Endothelial cell (in vitro differentiated cells): ENCODE results near the gene TMEM121B. TPM values are rescaled to one million over a fixed set of nuclear protein-coding genes. Genes with fewer than 3 reads are reported as not detected.

Experiments
- DNase-seq: peaks from one replicate; pipeline ENCODE4 v3.0.0; 2021; ENCODE audit warnings: low spot score
- H3K27ac Mint-ChIP-seq: one replicate; pipeline ENCODE4 v1.8.0; 2021; ENCODE audit warnings: mixed read lengths, inconsistent platforms; ENCODE audit not compliant: unreplicated experiment
- H3K27me3 Mint-ChIP-seq: one replicate; pipeline ENCODE4 v1.8.0; 2021; ENCODE audit warnings: mild to moderate bottlenecking, moderate library complexity, mixed read lengths, inconsistent platforms; ENCODE audit not compliant: unreplicated experiment
- H3K36me3 Mint-ChIP-seq: one replicate; pipeline ENCODE4 v1.8.0; 2021; ENCODE audit warnings: mild to moderate bottlenecking, low read depth, mixed read lengths, inconsistent platforms; ENCODE audit not compliant: unreplicated experiment
- H3K4me1 Mint-ChIP-seq: one replicate; pipeline ENCODE4 v1.8.0; 2021; ENCODE audit warnings: mild to moderate bottlenecking, mixed read lengths, inconsistent platforms; ENCODE audit not compliant: unreplicated experiment
- H3K4me3 Mint-ChIP-seq: one replicate; pipeline ENCODE4 v1.8.0; 2021; ENCODE audit warnings: mild to moderate bottlenecking, mixed read lengths, inconsistent platforms; ENCODE audit not compliant: unreplicated experiment
- H3K9me3 Mint-ChIP-seq: one replicate; pipeline ENCODE4 v1.8.0; 2021; ENCODE audit warnings: mixed read lengths, inconsistent platforms; ENCODE audit not compliant: unreplicated experiment
- total RNA-seq: library from RNA; stranded (reverse); fragmentation: NEBNext Ultra II Directional; extraction: Animal tissue kit (Norgen Biotek cat#: 25700); gene quantifications from one replicate; pipeline ENCODE4 v1.2.1, GENCODE V29; 2021; ENCODE audit not compliant: unreplicated experiment
- TF ChIP-seq, protein P1 (sequence below): fragments of 200-600 bp; sonication (generic); IDR thresholded peaks from one replicate; pipeline ENCODE4 v1.5.0; 2021; ENCODE audit warnings: antibody characterized with exemption; ENCODE audit not compliant: unreplicated experiment

The TMEM121B gene
- total RNA-seq, 1 donor from 2014 or later = 62.2 TPM

DNA sequence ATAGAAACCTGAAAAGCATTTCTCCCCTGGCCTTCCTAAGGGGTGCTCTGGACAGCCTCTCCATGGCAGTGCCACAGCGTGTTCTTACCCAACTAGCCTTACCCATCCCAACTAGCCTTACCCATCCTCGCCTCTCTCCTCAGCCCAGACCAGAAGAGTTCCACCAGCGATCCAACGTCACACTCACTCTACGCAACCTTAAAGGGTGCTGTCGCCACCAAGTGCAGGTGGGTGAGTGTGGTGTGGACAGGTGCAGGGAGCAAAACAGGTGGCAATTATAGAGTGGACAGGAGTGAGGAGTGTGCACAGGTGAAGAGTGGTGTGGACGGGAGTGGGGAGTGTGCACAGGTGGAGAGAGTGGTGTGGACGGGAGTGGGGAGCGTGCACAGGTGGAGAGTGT is 17.8 kb downstream of the TMEM121B start:
- TF ChIP-seq, protein P1, sequence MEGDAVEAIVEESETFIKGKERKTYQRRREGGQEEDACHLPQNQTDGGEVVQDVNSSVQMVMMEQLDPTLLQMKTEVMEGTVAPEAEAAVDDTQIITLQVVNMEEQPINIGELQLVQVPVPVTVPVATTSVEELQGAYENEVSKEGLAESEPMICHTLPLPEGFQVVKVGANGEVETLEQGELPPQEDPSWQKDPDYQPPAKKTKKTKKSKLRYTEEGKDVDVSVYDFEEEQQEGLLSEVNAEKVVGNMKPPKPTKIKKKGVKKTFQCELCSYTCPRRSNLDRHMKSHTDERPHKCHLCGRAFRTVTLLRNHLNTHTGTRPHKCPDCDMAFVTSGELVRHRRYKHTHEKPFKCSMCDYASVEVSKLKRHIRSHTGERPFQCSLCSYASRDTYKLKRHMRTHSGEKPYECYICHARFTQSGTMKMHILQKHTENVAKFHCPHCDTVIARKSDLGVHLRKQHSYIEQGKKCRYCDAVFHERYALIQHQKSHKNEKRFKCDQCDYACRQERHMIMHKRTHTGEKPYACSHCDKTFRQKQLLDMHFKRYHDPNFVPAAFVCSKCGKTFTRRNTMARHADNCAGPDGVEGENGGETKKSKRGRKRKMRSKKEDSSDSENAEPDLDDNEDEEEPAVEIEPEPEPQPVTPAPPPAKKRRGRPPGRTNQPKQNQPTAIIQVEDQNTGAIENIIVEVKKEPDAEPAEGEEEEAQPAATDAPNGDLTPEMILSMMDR = no peak
- H3K27ac Mint-ChIP-seq = peak overlapping the region; percentile 80
- H3K36me3 Mint-ChIP-seq = peaks cover 70% of the 10 kb centered on the region
- no peak for DNase-seq
- no peaks in the 10 kb centered on the region for H3K9me3 Mint-ChIP-seq
- H3K4me3 Mint-ChIP-seq = peak overlapping the region; percentile 81
- H3K27me3 Mint-ChIP-seq = peaks cover 6% of the 10 kb centered on the region
- peaks cover 12% of the 10 kb centered on the region for H3K4me1 Mint-ChIP-seq

DNA sequence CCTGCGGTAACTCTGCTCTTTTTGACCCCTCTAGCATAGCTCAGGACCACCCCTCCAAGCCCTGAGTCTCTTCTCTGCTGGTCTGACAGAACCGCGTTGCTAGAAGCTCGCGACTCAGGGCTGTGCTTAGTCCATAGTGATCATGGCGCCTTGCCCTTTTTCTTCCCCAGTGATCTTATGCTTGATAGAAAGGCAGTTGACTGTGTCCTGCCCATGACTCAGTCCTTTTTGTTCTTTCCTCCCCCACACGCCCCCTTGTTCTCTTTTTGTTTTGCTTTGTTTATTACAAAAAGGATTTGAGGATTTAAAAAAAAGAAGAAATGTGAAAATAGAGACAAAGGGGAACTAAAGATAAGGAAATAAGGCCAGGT is 18.9 kb downstream of the TMEM121B start:
- DNase-seq = no peak
- Mint-ChIP-seq H3K4me3 (no peak overlapping the region), H3K4me1 (peaks cover 20% of the 10 kb centered on the region), H3K27me3 (peaks cover 6% of the 10 kb centered on the region), H3K9me3 (no peaks in the 10 kb centered on the region), H3K36me3 (peaks cover 65% of the 10 kb centered on the region), H3K27ac (no peak overlapping the region)
- TF ChIP-seq, protein P1 = no peak

DNA sequence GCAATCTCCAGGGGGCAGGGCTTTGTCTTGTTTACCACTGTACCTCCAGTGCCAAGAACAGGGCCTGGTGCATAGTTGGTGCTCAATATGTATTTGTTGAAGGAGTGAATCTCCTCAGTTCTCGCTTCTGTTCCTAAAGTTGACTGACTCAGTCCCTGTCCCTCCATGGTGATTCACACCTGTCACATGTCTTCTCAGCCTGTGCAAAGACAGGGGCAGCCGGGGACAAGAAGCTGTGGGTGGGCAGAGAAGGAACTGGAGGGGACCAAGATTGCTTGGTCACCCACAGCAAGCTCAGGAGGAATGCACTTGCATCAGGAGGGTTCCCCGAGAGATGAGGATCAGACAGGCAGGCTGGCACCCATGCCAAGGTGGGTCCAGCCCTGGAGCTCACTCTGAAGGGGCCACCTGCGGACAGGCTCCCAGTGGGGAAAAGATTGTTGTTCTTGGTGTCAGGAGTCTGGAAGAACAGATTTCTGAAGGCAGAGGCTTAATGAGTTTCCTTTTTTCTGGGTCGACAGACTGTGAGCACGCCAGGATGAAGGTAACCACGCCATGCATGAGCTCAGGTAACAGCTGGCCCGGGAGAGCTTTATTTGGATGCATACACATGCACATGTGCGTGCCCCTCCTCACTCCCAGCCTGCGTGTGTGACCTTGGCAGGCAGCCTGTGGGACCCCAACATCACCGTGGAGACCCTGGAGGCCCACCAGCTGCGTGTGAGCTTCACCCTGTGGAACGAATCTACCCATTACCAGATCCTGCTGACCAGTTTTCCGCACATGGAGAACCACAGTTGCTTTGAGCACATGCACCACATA is 19.5 kb downstream of the TMEM121B start:
- TF ChIP-seq, protein P1 = no peak
- Mint-ChIP-seq H3K4me3 (peak overlapping the region; percentile 69), H3K36me3 (peaks cover 65% of the 10 kb centered on the region), H3K27me3 (peaks cover under 1% of the 10 kb centered on the region), H3K27ac (no peak overlapping the region), H3K4me1 (peaks cover 20% of the 10 kb centered on the region), H3K9me3 (no peaks in the 10 kb centered on the region)
- no peak for DNase-seq

DNA sequence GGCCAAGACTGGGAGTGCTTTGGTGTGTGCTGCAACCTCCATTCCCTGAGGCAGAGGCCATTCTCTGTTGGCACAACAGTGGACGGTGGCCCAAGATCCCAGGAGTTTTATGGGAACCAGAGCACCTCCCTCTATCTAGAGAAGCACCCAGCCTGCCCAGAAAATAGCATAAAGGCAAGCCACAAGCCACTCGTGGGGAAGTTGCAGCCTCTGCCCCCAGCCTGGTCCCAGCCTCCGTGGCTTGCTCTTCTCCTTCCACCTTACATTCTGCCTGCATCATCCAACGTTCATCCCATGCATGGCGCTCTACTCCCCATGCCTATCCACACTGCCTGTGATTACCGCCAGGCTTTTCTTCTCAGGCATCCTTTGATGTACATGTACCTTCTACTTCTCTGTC is 20.5 kb downstream of the TMEM121B start:
- Mint-ChIP-seq H3K27me3 (no peaks in the 10 kb centered on the region), H3K27ac (peak overlapping the region; percentile 20)

DNA sequence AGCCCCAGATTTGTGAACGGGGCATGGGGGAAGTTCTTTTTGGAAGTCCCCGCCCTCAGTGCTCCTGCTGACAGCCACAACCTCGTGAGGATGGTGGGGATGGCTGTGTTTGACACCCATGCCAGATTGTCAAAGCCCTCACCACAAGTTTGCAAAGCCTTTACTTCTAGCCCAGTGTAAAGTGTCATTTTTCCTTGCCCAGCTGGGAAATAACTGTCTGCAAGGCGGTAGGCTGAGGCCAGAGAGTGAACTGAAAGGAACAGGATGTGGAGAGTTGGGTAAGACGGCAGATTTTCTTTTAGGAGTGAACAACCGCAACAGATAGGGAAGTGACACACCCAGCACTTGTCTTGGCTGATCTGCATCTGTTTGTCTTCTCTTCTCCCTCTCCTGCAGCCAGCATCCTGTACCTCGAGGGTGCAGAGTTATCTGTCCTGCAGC is 22.8 kb downstream of the TMEM121B start:
- peaks cover 19% of the 10 kb centered on the region for H3K4me1 Mint-ChIP-seq
- peak overlapping the region; percentile 38 for H3K27ac Mint-ChIP-seq
- TF ChIP-seq, protein P1 = no peak
- no peak overlapping the region for H3K4me3 Mint-ChIP-seq
- DNase-seq = no peak
- H3K36me3 Mint-ChIP-seq = peaks cover 45% of the 10 kb centered on the region
- no peaks in the 10 kb centered on the region for H3K9me3 Mint-ChIP-seq
- H3K27me3 Mint-ChIP-seq = no peaks in the 10 kb centered on the region

More for the DNA sequence above, 20.5 kb downstream of the TMEM121B start:
- no peak for DNase-seq
- H3K4me3 Mint-ChIP-seq = peak overlapping the region; percentile 8
- no peaks in the 10 kb centered on the region for H3K9me3 Mint-ChIP-seq
- peaks cover 20% of the 10 kb centered on the region for H3K4me1 Mint-ChIP-seq
- peaks cover 60% of the 10 kb centered on the region for H3K36me3 Mint-ChIP-seq
- TF ChIP-seq, protein P1 = no peak
